H9 (cell line): ENCODE measurements around the gene TNFAIP8L1. TPM values are rescaled to one million over a fixed set of nuclear protein-coding genes. Genes with fewer than 3 reads are reported as not detected.

Experiments used
- DNase-seq: peaks from one replicate; pipeline ENCODE4 v3.0.0-alpha.2; 2017
- H2AFZ ChIP-seq: one replicate; pipeline ENCODE4 v1.6.1; 2013; ENCODE audit warnings: mild to moderate bottlenecking, low read length, control low read depth, moderate library complexity
- H2AK5ac ChIP-seq: 2 replicates; pipeline ENCODE4 v1.6.1; 2013; ENCODE audit warnings: low read length, control low read depth, mixed read lengths; ENCODE audit not compliant: insufficient read length
- H2BK120ac ChIP-seq: one replicate; pipeline ENCODE4 v1.6.1; 2013; ENCODE audit warnings: low read depth, mild to moderate bottlenecking, low read length, control low read depth, inconsistent platforms; ENCODE audit not compliant: poor library complexity, severe bottlenecking
- H2BK12ac ChIP-seq: 2 replicates; pipeline ENCODE4 v1.6.1; 2013; ENCODE audit warnings: low read length, control low read depth, mixed read lengths, low read depth; ENCODE audit not compliant: insufficient read length
- H2BK15ac ChIP-seq: 2 replicates; pipeline ENCODE4 v1.6.1; 2013; ENCODE audit warnings: low read depth, low read length, control low read depth
- H2BK20ac ChIP-seq: one replicate; pipeline ENCODE4 v1.6.1; 2013; ENCODE audit warnings: low read depth, mild to moderate bottlenecking, low read length, control low read depth, inconsistent platforms; ENCODE audit not compliant: poor library complexity, severe bottlenecking
- H2BK5ac ChIP-seq: 2 replicates; pipeline ENCODE4 v1.6.1; 2013; ENCODE audit warnings: low read length, control low read depth, mixed read lengths; ENCODE audit not compliant: insufficient read length
- H3K14ac ChIP-seq: 2 replicates; pipeline ENCODE4 v1.6.1; 2013; ENCODE audit warnings: low read length, control low read depth; ENCODE audit not compliant: insufficient read depth
- H3K18ac ChIP-seq: 2 replicates; pipeline ENCODE4 v1.6.1; 2013; ENCODE audit warnings: low read depth, mild to moderate bottlenecking, mixed read lengths, low read length, control low read depth; ENCODE audit not compliant: insufficient read length
- H3K23ac ChIP-seq: 2 replicates; pipeline ENCODE4 v1.6.1; 2013; ENCODE audit warnings: low read length, control low read depth, mixed read lengths, low read depth; ENCODE audit not compliant: insufficient read length
- H3K23me2 ChIP-seq: 2 replicates; pipeline ENCODE4 v1.6.1; 2013; ENCODE audit warnings: low read depth, mild to moderate bottlenecking, mixed read lengths, low read length, control low read depth; ENCODE audit not compliant: insufficient read length, poor library complexity, severe bottlenecking
- H3K27ac ChIP-seq: 2 replicates; pipeline ENCODE4 v1.5.1; 2013; ENCODE audit warnings: low read length, control low read depth, mixed read lengths, low read depth; ENCODE audit not compliant: insufficient read length
- H3K27me3 ChIP-seq: 2 replicates; pipeline ENCODE4 v1.6.1; 2013; ENCODE audit warnings: low read length, control low read depth, inconsistent platforms; ENCODE audit not compliant: insufficient read depth
- H3K4ac ChIP-seq: 2 replicates; pipeline ENCODE4 v1.6.1; 2013; ENCODE audit warnings: low read depth, mild to moderate bottlenecking, control low read depth, inconsistent platforms, low read length, moderate library complexity
- H3K4me1 ChIP-seq: 2 replicates; pipeline ENCODE4 v1.6.1; 2013; ENCODE audit warnings: low read length, control low read depth, inconsistent platforms; ENCODE audit not compliant: insufficient read depth
- H3K4me2 ChIP-seq: 2 replicates; pipeline ENCODE4 v1.6.1; 2013; ENCODE audit warnings: low read length, control low read depth, mixed read lengths; ENCODE audit not compliant: insufficient read length, insufficient read depth
- H3K56ac ChIP-seq: 2 replicates; pipeline ENCODE4 v1.6.1; 2013; ENCODE audit warnings: low read depth, mild to moderate bottlenecking, mixed read lengths, low read length, control low read depth; ENCODE audit not compliant: insufficient read length
- H3K79me1 ChIP-seq: 2 replicates; pipeline ENCODE4 v1.6.1; 2013; ENCODE audit warnings: low read depth, mild to moderate bottlenecking, moderate library complexity, low read length, control low read depth, inconsistent platforms; ENCODE audit not compliant: insufficient read depth, poor library complexity, severe bottlenecking
- H3K79me2 ChIP-seq: 2 replicates; pipeline ENCODE4 v1.6.1; 2013; ENCODE audit warnings: low read length, control low read depth, inconsistent platforms; ENCODE audit not compliant: insufficient read depth
- H3K9ac ChIP-seq: 2 replicates; pipeline ENCODE4 v1.6.1; 2013; ENCODE audit warnings: low read length, control low read depth, mixed read lengths; ENCODE audit not compliant: insufficient read length; ENCODE audit errors: extremely low read depth
- H3K9me3 ChIP-seq: one replicate; pipeline ENCODE4 v1.6.1; 2013; ENCODE audit warnings: low read depth, low read length, inconsistent platforms; ENCODE audit not compliant: control insufficient read depth
- H3T11ph ChIP-seq: one replicate; pipeline ENCODE4 v1.6.1; 2013; ENCODE audit warnings: mild to moderate bottlenecking, low read length, control low read depth, inconsistent platforms
- H4K20me1 ChIP-seq: one replicate; pipeline ENCODE4 v1.6.1; 2013; ENCODE audit not compliant: control insufficient read depth, insufficient read length, insufficient read depth
- H4K5ac ChIP-seq: 2 replicates; pipeline ENCODE4 v1.6.1; 2013; ENCODE audit warnings: low read depth, mild to moderate bottlenecking, mixed read lengths, low read length, control low read depth; ENCODE audit not compliant: insufficient read length
- H4K8ac ChIP-seq: replicated peaks from 2 replicates; pipeline ENCODE4 v1.6.1; 2013; ENCODE audit warnings: low read length, control low read depth, mixed read lengths, low read depth; ENCODE audit not compliant: insufficient read length
- H4K91ac ChIP-seq: 2 replicates; pipeline ENCODE4 v1.6.1; 2013; ENCODE audit warnings: low read depth, mild to moderate bottlenecking, moderate library complexity, mixed read lengths, low read length, control low read depth; ENCODE audit not compliant: insufficient read length
- H3K27ac Mint-ChIP-seq, 3 experiments: 2 replicates in 2 of 3; 3 replicates in 1 of 3; pipeline ENCODE4 v1.8.0; 2020 to 2021; ENCODE audit warnings: mixed read lengths in 3 of 3, mild to moderate bottlenecking in 1 of 3, moderate library complexity in 1 of 3
- H3K27me3 Mint-ChIP-seq: 2 replicates; pipeline ENCODE4 v1.8.0; 2021; ENCODE audit warnings: low read depth, mild to moderate bottlenecking, moderate library complexity, mixed read lengths
- H3K36me3 Mint-ChIP-seq, 3 experiments: 2 replicates in 2 of 3; 3 replicates in 1 of 3; pipeline ENCODE4 v1.8.0; 2020 to 2021; ENCODE audit warnings: low read depth in 3 of 3, mixed read lengths in 3 of 3; ENCODE audit not compliant: insufficient read depth in 1 of 3
- H3K4me1 Mint-ChIP-seq, 2 experiments: 2 replicates each; pipeline ENCODE4 v1.8.0; 2020; ENCODE audit warnings: mixed read lengths in 2 of 2
- H3K4me3 Mint-ChIP-seq, 2 experiments: 2 replicates in 1 of 2; 3 replicates in 1 of 2; pipeline ENCODE4 v1.8.0; 2020 to 2021; ENCODE audit warnings: mild to moderate bottlenecking in 2 of 2, mixed read lengths in 2 of 2, moderate library complexity in 1 of 2
- H3K9me3 Mint-ChIP-seq, 2 experiments: 2 replicates in 1 of 2; 3 replicates in 1 of 2; pipeline ENCODE4 v1.8.0; 2020; ENCODE audit warnings: mild to moderate bottlenecking in 2 of 2, mixed read lengths in 2 of 2, moderate library complexity in 1 of 2
- WGBS: extraction: QIAGEN DNeasy Blood & Tissue Kit; methylation state at CpG from one replicate; pipeline ENCODE4 v1.1.7; 2013; ENCODE audit warnings: missing lambda C conversion rate, low lambda C conversion rate, mixed read lengths; ENCODE audit not compliant: insufficient read length; ENCODE audit errors: extremely low coverage; 5-methylcytosine and 5-hydroxymethylcytosine counted together
- total RNA-seq: library from RNA; stranded (reverse); gene quantifications from 2 replicates; pipeline ENCODE4 v1.2.1, GENCODE V29; 2021
- TF ChIP-seq, protein P1 (sequence below): fragments of 200-600 bp; sonication (generic); conservative IDR thresholded peaks from 3 replicates; pipeline ENCODE4 v1.8.0; 2021; ENCODE audit warnings: antibody characterized with exemption, mild to moderate bottlenecking

The TNFAIP8L1 gene
- total RNA-seq, 1 experiment from 2014 or later = 4.2 TPM

DNA sequence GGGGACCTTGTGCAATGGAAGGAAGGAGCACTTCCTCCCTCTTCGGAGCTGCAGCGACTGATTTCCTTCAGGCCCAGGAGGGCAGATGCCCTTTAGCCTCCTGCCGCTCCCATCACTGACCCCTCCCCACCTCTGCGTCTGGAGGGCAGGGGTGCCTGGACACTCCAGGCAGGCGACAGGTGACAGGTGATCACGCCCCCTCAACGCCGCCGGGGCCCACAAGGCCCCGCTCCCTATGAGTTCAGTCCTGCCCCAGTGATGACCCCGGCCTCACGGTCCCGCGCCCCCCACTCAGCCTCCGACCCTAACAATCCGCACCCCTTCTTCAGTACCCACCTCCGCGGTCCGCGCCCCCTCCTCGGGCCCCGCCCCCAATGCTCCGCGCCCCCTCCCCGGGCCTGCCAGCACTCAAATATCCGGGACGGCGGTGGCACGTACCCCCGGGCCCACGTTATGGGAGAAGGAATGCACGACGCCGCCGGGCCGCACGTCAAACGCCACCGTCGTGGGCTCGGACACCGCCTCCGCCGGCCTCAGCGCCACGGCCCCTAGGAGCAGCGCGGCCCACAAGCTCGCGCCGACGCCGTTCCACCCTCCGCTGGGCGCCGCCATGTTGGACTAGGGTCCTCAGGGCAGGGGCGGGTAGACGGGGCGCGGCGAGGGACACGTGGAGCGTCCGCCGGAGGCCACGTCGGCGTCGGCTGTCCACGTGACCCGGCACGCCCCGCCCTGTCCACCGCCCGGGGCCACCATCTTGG lies 30.6 kb downstream of the TNFAIP8L1 start, which contains the start of gene MYDGF:
Gene MYDGF (minus strand): TSS at position 620 of the 758 bp plus-strand sequence. CDS start 8 bp downstream, at position 612.
- Histone ChIP-seq H2BK12ac (no peak within 1 kb of the TSS), H4K8ac (no peak within 1 kb of the TSS), H3K27me3 (no peaks in the 10 kb centered on the region), H3K79me2 (no peaks in the 10 kb centered on the region), H3K4ac (no peak within 1 kb of the TSS), H4K91ac (no peak within 1 kb of the TSS), H2BK20ac (no peak within 1 kb of the TSS), H3K23me2 (peaks cover 6% of the 10 kb centered on the region), H3K27ac (no peak within 1 kb of the TSS), H2AK5ac (no peak within 1 kb of the TSS), H3K9ac (peak within 1 kb of the TSS; percentile 79), H3K14ac (peak within 1 kb of the TSS; percentile 26; the same call in 1 of the 2 replicates), H2BK15ac (no peak within 1 kb of the TSS), H2BK5ac (no peak within 1 kb of the TSS), H4K5ac (no peak within 1 kb of the TSS), H3K18ac (no peak within 1 kb of the TSS), H3T11ph (no peak within 1 kb of the TSS), H2AFZ (peak within 1 kb of the TSS; percentile 82), H3K4me2 (peak within 1 kb of the TSS; percentile 79), H4K20me1 (no peaks in the 10 kb centered on the region), H2BK120ac (no peak within 1 kb of the TSS), H3K79me1 (no peaks in the 10 kb centered on the region), H3K23ac (no peak within 1 kb of the TSS), H3K56ac (no peak within 1 kb of the TSS), H3K4me1 (no peaks in the 10 kb centered on the region), H3K9me3 (no peaks in the 10 kb centered on the region)
- Mint-ChIP-seq H3K36me3 (peaks cover 6 to 21% (median 12%) of the 10 kb centered on the region in 3 experiments; a peak in 6 of 7 replicates), H3K27me3 (no peaks in the 10 kb centered on the region), H3K4me3 (peak within 1 kb of the TSS; percentile 93 to 97), H3K4me1 (peaks cover 5 to 10% of the 10 kb centered on the region in 2 experiments), H3K27ac (peak within 1 kb of the TSS; percentile 2 to 96 (median 85); a peak in 4 of 7 replicates), H3K9me3 (no peaks in the 10 kb centered on the region)
- TF ChIP-seq, protein P1, sequence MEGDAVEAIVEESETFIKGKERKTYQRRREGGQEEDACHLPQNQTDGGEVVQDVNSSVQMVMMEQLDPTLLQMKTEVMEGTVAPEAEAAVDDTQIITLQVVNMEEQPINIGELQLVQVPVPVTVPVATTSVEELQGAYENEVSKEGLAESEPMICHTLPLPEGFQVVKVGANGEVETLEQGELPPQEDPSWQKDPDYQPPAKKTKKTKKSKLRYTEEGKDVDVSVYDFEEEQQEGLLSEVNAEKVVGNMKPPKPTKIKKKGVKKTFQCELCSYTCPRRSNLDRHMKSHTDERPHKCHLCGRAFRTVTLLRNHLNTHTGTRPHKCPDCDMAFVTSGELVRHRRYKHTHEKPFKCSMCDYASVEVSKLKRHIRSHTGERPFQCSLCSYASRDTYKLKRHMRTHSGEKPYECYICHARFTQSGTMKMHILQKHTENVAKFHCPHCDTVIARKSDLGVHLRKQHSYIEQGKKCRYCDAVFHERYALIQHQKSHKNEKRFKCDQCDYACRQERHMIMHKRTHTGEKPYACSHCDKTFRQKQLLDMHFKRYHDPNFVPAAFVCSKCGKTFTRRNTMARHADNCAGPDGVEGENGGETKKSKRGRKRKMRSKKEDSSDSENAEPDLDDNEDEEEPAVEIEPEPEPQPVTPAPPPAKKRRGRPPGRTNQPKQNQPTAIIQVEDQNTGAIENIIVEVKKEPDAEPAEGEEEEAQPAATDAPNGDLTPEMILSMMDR = no peak
- no CpG with 5 or more reads among the region's 75 CpGs for WGBS
- peak; percentile 92 for DNase-seq
